HG03378 (cell line): ENCODE results near the gene LCE1F.

Experiments
- ATAC-seq: cut with Tn5 transposase; IDR thresholded peaks from one replicate; pipeline ENCODE4 v1.9.1; 2021; ENCODE audit warnings: mild to moderate bottlenecking, moderate library complexity; ENCODE audit not compliant: unreplicated experiment

The LCE1F gene, protein sequence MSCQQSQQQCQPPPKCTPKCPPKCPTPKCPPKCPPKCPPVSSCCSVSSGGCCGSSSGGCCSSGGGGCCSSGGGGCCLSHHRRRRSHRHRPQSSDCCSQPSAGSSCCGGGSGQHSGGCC

DNA sequence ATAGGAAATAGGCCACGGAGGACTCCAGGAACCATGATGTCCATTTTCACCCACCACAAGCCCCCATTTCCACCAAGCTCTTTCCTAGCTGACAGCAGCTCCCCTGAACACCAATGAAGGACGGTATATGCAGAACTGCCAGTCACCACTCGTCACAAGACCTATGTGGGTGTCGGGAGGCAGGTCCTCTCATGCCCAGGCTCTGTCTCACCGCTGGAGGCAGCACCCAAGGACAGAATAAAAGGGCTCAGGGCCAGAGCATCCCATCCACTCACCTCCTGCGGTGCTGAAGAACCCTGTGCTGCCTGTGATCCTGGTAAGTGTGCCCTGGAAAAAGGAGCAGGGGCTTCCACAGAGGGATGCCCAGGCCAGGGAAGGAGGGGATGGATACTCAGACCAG lies at the start of gene LCE1F:
TSS of gene LCE1F (plus strand) at position 266 of the 400 bp plus-strand sequence. CDS start 1,232 bp downstream, outside the sequence.
- no peak for ATAC-seq

DNA sequence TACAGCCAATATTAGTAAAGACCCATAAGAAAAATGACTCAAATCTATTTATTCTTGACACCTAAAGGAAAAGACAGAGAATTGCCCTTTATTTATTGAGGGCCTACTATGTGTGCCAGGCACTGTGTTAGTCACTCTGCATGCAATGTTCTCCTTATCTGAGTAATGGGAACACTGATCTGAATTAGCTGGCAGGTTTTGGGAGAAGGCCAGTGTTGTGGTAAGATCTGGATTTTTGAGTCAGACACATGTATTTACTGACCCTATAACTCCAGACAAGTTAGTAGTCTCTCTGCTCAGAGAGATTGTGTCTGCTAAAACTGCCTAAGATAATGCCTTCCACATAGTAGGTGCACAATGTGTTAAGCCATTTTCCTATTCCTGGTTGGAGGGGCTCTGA lies 49.7 kb upstream of the LCE1F start:
- no peak for ATAC-seq

DNA sequence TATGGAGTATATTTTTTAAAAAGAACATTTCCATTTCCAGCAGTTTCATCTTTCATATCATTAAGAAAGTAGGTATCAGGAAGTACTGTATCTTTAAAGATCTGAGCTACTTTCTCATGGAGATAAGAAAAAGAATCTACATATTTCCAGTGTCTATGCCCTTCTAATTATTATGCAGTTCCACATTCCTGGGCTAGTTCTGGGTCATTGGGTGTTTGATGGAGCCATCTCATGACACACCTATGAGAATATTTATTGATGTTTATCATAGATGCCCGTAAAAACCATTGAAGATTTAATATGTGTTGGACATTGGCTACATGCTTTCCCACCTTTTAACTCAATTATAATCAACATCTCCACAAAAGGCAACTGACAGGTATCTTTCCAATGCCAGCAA lies 46.0 kb upstream of the LCE1F start:
- ATAC-seq, result no peak

DNA sequence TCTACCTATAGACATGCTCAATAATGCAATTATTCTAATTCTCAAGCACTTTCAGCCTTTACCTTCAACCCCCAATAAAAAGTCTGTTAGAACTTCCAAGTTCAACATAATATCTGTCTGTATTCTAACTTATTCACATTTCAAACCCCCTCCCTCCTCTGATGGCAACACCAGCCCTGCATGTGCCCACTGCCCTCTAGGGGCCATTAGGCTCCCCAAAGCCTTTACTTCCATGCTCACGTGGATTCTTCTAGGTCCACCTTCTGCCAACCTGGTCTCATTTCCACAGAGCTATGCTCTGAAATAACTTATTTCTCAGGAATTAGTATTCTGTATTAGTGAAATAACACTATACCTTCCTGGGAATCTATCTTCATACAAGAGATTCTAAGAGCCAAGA lies 39.3 kb upstream of the LCE1F start:
- ATAC-seq, result no peak

DNA sequence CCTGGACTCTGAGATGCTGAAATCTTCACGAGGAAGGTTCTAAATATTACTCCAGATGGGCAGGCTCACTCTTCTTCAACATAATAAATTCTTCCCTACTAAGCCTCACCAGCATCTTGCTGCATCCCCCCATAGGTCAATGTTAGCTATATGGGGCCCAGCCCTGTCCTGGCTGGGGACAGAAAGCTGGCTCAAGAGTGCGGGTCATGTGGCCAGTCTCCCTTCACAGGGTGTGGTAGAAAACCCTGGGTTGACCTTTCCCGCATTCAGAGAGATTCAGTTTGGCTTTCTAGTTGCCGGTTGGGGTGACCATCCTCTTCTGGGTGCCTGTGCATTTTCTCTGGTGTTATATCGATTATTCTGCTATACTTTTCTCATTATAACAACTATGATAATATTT lies 36.9 kb upstream of the LCE1F start:
- ATAC-seq, result no peak

DNA sequence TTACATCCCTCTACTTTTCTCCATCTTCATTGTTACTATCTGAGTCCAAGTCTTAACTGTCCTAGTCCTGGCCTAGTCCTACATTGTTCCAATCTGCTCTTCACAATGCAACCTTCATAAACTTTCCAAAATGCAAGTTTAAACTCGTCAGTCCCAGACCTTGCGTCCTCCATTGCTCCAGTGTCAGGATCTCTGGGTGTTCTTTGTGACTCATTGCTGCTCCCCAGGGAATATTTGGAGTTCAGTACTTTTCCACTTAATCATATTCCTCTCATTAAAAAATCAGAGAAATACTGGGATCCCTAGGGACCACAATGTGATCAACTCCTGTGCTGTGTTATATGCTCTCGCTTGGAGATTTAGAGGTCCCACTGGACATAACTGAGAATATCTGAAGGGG lies 35.1 kb upstream of the LCE1F start:
- no peak for ATAC-seq

DNA sequence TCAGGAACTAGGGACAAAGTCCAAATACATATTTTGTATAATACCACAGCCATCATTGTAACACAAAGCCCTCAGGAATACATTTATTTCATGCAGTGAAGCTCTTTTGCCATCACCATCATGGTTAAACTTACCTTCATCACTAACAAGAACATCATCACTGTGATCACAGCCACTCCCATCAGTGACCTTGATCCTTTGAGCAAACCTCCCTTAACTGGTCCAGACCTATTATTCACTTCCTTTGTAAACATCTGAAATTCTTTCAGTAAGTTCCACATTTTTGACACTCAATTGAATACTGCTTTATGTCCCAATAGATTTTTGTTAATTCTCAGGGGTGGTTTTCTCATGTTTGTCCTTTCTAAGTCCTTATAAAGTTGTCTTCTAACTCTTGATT lies 33.3 kb upstream of the LCE1F start:
- no peak for ATAC-seq

DNA sequence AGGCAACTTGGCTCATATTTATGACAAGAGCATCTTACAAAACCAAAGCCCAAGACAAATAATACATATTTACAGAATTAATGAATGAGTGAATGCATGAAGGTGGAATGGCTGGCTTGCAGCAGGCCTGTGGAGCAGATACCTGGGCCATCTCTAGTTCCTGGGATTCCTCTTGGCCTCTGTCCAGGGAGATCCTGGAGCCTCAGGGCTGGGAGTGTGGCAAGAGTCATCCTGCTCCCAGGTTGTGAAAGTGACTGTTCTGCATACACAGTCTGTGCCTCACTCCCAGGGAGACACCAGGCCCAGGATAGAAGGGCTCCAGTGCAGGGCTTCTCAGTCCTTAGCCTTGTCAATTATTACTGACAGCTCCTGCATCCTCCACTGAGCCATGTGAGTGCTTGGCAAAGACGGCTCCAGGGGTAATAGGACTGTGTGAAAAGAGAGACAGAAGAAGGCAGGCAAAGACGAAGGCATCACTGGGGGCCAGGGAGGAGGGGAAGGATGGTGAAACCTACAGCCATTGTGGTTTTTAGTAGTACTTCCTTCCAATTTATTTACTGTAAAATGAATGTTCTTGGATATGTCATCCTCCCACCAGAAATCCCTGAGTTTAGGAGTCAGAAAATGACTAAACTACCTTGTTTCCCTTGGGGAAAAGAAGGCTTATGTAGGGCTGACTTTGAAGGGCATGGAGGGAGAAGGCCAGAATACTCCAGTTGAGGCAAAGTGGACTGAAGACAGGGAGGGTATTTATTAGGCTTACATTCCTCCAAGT lies 31.4 kb upstream of the LCE1F start:
- ATAC-seq, result no peak

DNA sequence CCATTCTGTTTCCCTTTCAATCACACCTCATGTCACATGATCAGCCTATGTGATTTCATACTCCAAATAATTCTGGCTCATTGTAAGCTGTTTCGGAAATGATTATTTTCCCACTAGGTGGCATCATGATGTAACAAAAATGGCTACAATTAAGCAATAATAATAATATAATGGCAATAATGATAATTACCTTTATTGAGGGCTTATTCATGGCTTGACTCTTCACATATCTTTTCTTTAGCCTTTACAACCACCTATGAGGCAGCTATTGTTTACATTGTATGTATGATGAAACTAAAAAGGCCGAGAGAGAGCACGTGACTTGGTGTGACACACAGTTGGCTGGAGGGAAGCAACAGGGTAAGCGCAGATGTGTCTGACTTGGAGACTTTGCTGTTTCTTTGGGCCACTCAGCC lies 29.6 kb upstream of the LCE1F start:
- no peak for ATAC-seq

DNA sequence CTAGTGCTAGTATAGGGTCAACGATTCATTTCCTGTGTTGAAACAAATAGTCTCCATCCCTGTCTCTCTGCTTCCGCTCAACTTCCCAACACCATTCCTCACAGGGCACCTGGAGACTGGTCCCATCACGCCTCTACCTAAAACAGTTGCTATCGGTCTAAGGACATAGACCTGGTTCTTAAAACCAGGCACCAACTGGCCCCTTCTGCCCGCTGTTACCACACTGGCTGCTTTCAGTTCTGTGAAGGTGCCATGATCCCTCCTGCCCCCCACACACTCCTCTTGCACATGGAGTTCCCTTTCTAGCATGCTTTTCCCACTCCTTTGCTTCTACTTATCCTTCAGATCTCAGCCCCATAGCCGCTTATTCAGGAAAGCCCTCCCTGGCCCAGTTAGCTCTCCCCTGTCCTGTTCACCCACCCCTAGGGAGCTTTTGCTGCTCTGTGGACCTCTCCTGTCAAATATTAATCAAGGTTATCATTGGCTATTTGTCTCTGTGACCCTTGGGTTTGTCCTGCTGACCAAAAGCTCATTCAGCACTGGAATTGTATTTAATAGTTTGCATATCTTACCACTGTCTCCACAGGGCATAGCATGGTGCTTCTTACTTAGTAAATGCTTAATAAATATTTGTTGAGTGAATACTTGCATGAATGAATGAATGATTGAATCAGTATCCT lies 29.0 kb upstream of the LCE1F start:
- ATAC-seq, result no peak

DNA sequence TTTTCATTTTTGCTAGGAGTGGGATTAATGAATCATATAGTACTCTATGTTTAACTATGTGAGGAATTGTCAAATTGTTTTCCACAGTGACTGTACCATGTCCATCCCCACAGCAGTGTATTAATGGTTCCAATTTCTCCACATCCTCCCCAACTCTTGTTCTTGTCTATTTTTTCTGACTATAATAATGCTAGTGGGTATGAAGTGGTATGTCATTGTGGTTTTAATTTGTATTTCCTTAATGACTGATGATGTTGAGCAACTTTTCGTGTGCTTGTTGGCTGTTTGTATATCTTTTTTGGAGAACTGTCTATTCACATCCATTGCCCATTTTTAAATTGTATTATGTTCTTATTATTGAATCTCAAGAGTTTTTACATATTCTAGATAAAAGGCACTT lies 27.1 kb upstream of the LCE1F start:
- no peak for ATAC-seq

DNA sequence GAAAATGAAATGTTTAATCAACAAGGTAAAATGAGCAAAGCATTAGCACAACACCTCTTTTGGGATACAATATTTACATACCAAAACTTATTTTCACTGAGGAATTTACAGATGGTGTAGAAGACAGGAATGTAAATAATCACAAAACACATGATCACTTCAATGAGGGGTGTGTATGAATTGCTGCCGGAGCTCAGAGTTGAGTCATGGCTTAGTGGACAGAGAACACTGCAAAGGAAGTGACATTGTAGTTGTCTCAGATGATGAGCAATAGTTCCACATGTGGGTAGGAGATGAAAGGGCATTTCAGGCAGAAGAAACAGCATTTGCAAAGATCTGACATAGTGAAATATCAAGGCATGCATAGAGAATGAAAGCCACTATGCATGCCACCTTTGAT lies 22.7 kb upstream of the LCE1F start:
- no peak for ATAC-seq

DNA sequence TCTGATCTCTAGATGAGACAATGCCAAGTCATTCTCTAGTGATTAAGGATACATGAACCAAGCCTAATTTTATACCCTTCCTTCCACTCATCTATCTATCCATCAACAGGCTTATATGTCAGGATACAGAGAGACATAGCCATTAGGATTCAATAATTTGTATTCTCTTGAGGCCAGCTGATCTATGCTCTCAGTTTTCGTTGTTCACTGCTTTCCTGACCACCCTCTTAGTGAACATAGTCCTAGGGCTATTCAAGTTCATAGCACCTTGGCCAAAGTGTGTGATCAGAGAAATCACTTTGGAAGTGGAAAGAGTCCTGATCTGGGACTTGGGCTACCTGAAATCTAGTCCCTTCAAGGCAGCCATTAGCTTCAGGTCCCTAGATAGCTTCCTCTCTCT lies 21.4 kb upstream of the LCE1F start:
- no peak for ATAC-seq

DNA sequence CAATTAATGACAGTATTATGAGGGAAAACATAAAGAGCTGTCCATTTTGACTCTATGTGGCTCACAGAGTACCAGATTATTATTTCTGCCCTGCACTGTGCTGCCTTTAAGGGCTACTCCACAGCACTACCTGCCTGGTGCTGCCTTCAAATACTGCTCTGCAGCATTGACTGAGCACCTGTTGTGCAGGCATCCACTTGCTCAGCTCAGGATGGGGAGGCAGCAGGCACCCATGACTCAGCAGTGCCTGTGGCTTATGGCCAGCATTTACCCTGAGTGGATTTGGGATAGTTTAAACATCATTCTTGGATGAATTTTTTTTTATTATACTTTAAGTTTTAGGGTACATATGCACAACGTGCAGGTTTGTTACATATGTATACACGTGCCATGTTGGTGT lies 18.1 kb upstream of the LCE1F start:
- ATAC-seq, result no peak

DNA sequence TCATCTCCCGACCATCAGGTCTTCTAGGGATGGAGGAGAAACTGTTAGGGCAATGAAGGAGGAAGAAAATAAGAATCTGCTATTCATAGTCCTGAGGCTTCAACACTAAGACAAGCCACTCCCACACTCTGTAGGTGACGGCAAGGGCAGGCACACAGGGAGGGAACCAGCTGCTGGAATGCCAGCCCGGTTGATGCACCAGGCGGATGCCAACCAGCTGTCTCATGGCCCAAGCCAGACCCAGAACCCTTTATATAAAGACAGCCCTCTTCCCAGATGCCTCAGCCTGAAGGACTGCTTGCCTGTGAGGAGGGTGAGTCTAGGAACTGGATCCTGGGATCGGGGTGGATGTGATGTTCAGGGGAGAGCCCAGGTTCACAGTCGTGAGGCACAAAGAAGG lies 17.2 kb upstream of the LCE1F start, which contains the start of gene KPRP:
TSS of gene KPRP (plus strand) at position 279 of the 400 bp plus-strand sequence. CDS start 1,564 bp downstream, outside the sequence.
- ATAC-seq, result no peak

DNA sequence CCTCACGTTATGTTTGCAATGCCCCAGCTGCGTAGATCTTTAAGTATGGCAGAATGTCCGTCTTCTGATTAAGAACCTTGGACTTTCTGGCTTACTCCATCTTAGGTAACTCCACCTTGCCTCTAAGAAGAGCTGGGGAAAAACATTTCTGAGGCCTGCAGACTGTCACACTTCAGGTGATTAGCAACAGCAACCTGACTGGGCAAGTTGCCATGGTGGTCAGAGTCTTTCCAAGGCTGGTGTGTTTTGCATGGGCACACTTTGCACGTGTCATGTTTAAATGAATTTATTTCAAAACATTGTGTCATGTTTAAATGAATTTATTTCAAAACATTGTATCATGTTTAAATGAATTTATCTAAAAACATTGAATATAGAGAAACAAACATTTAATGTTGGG lies 16.3 kb upstream of the LCE1F start:
- ATAC-seq, result no peak

DNA sequence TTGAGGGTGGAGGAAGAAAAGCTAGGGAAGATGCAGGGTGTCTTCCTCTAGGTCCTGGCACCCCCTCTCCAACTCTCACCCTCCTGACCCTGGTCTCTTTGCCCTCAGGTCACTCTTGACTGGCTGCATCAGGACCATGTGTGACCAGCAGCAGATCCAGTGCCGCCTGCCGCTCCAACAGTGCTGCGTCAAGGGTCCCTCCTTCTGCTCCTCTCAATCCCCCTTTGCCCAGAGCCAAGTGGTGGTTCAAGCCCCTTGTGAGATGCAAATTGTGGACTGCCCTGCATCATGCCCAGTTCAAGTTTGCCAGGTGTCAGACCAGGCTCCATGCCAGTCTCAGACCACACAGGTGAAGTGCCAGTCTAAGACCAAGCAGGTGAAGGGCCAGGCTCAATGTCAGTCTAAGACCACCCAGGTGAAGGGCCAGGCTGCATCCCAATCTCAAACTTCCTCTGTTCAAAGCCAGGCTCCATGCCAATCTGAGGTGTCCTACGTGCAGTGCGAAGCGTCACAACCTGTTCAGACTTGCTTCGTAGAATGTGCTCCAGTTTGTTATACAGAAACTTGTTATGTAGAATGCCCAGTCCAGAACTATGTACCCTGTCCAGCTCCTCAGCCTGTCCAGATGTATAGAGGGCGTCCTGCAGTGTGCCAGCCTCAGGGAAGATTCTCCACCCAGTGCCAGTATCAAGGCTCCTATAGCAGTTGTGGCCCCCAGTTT lies 15.3 kb upstream of the LCE1F start:
- no peak for ATAC-seq

DNA sequence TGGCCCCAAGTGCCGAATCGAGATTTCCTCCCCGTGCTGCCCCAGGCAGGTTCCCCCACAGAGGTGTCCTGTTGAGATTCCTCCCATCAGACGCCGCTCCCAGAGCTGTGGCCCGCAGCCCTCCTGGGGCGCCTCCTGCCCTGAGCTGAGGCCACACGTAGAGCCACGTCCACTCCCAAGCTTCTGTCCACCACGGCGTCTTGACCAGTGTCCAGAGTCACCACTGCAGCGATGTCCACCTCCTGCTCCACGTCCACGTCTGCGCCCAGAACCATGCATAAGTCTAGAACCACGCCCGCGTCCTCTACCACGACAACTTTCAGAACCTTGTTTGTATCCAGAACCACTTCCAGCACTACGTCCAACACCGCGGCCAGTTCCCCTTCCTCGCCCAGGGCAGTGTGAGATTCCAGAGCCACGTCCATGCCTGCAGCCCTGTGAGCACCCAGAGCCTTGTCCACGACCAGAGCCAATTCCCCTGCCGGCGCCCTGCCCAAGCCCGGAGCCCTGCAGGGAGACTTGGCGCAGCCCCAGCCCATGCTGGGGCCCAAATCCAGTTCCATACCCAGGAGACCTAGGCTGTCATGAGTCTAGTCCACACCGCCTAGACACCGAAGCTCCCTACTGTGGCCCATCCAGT lies 14.3 kb upstream of the LCE1F start:
- no peak for ATAC-seq

DNA sequence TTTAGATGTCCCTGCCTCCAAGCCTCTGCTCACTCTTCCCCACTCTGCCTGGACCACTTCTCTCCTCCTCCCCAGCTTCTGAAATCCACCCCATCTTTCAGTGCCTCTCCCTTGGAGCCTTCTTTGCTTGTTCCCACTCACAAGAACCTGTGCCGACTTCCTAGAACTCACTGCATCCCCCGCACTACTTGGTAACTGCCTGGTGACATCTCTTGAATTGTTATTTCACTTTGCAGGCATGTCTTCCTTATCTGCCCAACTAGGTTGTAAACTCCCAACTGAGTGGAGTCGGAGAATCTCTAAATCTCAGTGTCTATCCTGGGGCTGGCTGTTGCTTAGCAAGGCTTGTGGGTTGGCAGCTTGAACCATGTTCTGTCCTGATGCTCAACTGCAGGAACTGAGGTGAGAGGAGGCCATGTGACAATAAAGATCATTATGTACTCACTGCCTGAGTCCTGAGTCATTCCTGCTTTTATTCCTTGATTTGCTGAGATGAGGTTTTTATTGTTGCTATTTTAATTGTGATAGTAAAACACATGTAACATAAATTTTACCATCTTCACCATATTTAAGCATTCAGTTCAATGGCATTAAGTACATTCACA lies 13.2 kb upstream of the LCE1F start:
- ATAC-seq, result no peak

DNA sequence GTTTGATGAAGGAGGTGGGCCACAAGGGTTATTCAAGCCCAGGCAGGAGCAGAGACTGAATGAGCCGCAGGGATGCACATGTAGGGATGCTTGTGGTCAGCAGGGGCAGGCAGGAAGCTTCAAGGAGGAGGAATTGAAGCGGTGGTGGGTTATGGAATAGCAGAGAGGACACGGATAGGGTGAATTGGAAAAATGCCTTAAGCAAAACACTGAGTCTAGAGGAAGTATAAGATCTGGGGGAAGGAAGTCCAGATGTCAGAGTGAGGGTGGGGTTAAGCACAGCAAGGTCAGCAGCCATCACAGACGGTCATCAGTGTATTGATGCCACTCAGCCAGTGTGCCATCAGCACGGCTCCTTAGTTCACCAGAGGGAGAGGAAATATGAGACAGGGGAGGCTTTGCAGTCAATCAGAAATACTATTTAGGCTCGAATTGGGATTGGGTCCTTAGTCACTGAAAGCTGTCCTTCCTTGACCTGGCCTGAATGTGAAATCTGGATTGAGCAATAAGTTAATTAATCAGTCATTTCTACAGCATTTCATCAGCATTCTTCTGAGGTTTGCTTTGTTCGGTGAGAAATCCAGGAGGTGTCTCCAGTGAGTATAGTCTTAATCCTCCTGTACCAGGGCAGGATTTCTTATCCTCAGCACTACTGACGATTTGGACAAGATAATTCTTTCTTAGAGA lies 6.0 kb upstream of the LCE1F start:
- no peak for ATAC-seq
